ENCODE results near the gene PAEP. TPM values are rescaled to one million over a fixed set of nuclear protein-coding genes. Genes with fewer than 3 reads are reported as not detected.
A peak's percentile ranks its signal among the peaks of the same experiment; 100 is the strongest.
"Not testable (repeated sequence)": the region's sequence is repeated elsewhere in the genome, so short reads cannot be mapped to it uniquely, and the experiment has no call there.

The PAEP gene
- not detected for total RNA-seq

- DNase-seq = no peak
- CTCF ChIA-PET = no interaction called here
- intact Hi-C loops (cut with DNase I, micrococcal nuclease) = no loop called here
- Mint-ChIP-seq H3K36me3 (ENCODE audit: low read depth) (no peaks in the 10 kb centered on the region), H3K9me3 (ENCODE audit: low read depth) (no peaks in the 10 kb centered on the region), H3K4me3 (no peak within 1 kb of the TSS), H3K4me1 (no peaks in the 10 kb centered on the region), H3K27me3 (peaks cover 12% of the 10 kb centered on the region), H3K27ac (no peak within 1 kb of the TSS)
- no peak for ATAC-seq
- POLR2A ChIA-PET = no interaction called here
Observed at GRCh38 chr9:135561391-135562234, at the start of gene PAEP. Gene PAEP, plus strand, starts transcription at chr9:135561756.

GRCh38 chr9:135512241-135512603 is 49.3 kb upstream of the PAEP start:
- Mint-ChIP-seq H3K4me1 (no peaks in the 10 kb centered on the region), H3K27ac (no peak overlapping the region), H3K9me3 (ENCODE audit: low read depth) (peaks cover 9% of the 10 kb centered on the region), H3K27me3 (no peaks in the 10 kb centered on the region), H3K4me3 (no peak overlapping the region), H3K36me3 (ENCODE audit: low read depth) (no peaks in the 10 kb centered on the region)
- ATAC-seq = no peak
- intact Hi-C loops (cut with DNase I, micrococcal nuclease) = no loop called here
- DNase-seq = no peak
- CTCF ChIA-PET = no interaction called here
- POLR2A ChIA-PET = no interaction called here

DNA sequence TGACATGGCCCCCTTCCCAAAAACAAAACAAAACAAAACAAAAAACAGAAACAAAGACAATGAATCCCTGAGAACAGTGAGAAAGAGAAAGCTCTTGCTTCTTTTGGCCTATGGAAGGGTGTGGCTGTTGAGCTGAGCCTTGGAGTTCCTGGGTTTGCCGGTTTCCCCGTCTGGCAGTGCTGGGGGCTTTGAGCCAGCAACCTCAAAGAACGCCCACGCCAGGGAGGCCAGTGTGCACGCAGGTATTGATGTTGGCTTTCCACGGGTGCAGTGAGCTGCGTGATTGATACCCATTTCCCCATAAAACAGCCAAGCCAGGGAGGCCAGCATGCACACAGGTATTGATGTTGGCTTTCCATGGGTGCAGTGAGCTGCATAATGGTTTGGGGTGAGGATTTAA is 48.7 kb upstream of the PAEP start:
- intact Hi-C loops (cut with DNase I, micrococcal nuclease) = no loop called here
- Mint-ChIP-seq H3K27me3 (peaks cover 3% of the 10 kb centered on the region), H3K4me1 (no peaks in the 10 kb centered on the region), H3K9me3 (ENCODE audit: low read depth) (peaks cover 9% of the 10 kb centered on the region), H3K36me3 (ENCODE audit: low read depth) (no peaks in the 10 kb centered on the region), H3K4me3 (no peak overlapping the region), H3K27ac (no peak overlapping the region)
- ChIA-PET CTCF (interaction anchor here (0.6 kb wide), 1 partner anchor 273 kb away, joined by 3 read pairs; no protein-coding TSS in a partner anchor), POLR2A (no interaction called here)
- ATAC-seq = no peak
- DNase-seq = no peak

DNA sequence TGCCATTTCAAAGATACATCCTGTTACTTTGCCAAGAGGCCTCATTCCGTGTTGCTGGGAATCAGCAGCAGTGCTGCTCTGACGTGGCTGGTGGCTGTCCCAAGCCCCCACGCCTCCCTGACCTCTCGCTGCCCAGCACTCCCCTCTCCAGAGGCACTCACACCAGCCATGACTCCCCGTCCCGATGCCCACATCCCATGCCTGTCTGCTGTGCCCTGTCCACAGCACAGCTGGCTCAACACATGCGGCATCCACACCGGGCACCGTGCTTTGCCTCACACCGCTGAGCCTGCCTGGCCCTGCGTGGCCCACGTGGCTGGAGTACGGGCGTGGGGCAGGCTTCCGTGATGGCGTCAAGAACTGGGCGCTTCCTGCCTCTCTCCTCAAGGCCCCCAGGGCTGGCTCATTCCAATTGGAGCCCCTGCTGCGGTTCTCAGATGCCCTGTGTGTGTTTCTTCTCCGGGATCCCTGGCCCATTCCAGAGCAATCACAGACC is 48.2 kb upstream of the PAEP start:
- no peak for DNase-seq
- H3K27ac Mint-ChIP-seq = no peak overlapping the region
- H3K36me3 Mint-ChIP-seq (ENCODE audit: low read depth) = no peaks in the 10 kb centered on the region
- H3K4me3 Mint-ChIP-seq = no peak overlapping the region
- intact Hi-C loops (cut with DNase I, micrococcal nuclease) = no loop called here
- CTCF ChIA-PET = interaction anchor here (0.6 kb wide), 1 partner anchor 273 kb away, joined by 3 read pairs; no protein-coding TSS in a partner anchor
- peaks cover 3% of the 10 kb centered on the region for H3K27me3 Mint-ChIP-seq
- H3K4me1 Mint-ChIP-seq = no peaks in the 10 kb centered on the region
- no peak for ATAC-seq
- POLR2A ChIA-PET = no interaction called here
- peaks cover 9% of the 10 kb centered on the region for H3K9me3 Mint-ChIP-seq (ENCODE audit: low read depth)

GRCh38 chr9:135513906-135514305 is 47.6 kb upstream of the PAEP start:
- H3K4me1 Mint-ChIP-seq; H3K27ac Mint-ChIP-seq; H3K4me3 Mint-ChIP-seq; intact Hi-C loops (cut with DNase I, micrococcal nuclease); ATAC-seq; CTCF ChIA-PET; POLR2A ChIA-PET; DNase-seq; H3K36me3 Mint-ChIP-seq (ENCODE audit: low read depth); H3K9me3 Mint-ChIP-seq (ENCODE audit: low read depth); H3K27me3 Mint-ChIP-seq: not testable (repeated sequence)

DNA sequence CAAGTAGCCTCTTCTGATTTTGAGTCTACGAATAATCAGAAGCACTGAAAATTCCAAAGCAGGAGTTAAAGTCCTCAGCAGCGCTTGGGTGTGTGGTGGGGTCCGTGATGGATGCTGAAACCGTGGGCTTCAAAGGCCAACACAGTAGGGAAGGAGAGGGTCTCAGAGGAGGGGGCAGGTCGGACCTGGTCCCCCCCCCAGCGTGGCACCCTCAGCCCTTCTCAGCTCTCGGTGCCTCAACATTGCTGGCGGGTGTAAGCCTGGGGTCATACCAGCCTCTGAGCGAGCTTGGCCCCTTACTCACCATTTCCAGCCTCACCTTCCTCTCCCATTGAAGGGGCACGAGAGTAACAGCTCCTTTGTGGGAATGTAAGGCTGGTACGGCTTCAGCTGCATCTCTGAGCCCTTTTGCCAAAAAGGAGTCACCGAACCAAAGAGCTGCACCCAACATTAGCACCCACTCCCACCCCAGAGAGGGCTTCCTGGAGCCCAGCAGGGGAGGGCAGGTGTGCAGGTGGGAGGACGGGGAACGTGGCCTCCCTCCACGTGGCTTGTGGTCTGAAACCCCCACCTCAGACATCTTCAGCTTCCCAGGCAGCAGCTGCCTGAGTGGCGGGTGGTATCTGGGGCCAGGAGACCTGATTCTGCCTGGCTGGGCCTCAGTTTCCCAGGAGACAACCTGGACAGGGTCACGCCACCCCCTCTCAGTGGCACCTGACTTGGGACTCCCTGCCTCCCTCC is 47.0 kb upstream of the PAEP start:
- Mint-ChIP-seq H3K27me3 (peaks cover 3% of the 10 kb centered on the region), H3K9me3 (ENCODE audit: low read depth) (peaks cover 1% of the 10 kb centered on the region)
- CTCF ChIA-PET = no interaction called here

DNA sequence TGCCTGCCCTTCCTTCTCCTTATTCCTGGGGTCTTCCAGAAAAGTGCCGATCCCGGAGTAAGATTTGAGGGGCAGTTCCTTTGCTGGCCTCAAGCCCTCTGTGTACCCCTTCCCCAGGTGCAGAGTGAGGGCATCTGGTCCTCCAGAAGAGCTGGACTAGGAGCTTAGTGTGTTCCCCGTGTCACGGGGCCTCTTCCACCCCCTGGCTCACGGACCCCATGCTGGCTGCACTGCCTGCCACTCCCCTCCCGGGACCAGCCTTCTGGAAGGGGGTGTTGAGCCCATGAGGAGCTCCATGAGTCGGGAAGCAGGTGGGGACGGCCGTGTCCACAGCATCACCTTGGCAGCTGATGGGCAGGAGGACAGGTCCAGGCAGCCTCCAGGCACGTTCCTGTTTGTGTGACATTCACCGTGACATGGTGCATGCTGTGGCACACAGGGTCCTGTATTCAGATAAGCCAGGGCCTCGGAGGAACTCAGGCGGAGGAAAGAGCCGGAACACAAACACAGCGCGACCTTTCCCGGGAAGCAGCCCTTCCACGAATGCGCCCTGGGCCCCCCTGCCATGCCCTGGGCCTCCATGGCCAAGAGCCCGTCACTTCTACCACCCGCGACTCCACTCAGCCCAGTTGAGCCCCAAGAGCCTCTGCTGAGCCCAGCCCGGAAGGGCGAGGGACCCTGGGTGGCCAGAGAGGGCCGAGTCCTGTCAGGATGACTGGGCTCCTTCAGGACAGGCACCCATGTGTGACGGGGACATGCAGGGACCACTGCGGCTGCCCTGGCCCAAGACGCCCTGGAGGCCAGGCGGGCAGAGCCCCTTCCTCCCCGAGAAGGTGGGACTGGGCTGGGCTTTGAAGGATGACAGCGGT is 46.2 kb upstream of the PAEP start:
- Mint-ChIP-seq H3K4me1 (no peaks in the 10 kb centered on the region), H3K27ac (no peak overlapping the region), H3K27me3 (peaks cover 4% of the 10 kb centered on the region), H3K36me3 (ENCODE audit: low read depth) (no peaks in the 10 kb centered on the region), H3K4me3 (no peak overlapping the region), H3K9me3 (ENCODE audit: low read depth) (no peaks in the 10 kb centered on the region)
- intact Hi-C loops (cut with DNase I, micrococcal nuclease) = no loop called here
- ChIA-PET POLR2A (no interaction called here), CTCF (no interaction called here)
- ATAC-seq (no peak), DNase-seq (no peak)

More for the DNA sequence above, 47.0 kb upstream of the PAEP start:
- intact Hi-C loops (cut with DNase I, micrococcal nuclease) = no loop called here
- ATAC-seq (no peak), DNase-seq (no peak)
- no peaks in the 10 kb centered on the region for H3K36me3 Mint-ChIP-seq (ENCODE audit: low read depth)
- no peaks in the 10 kb centered on the region for H3K4me1 Mint-ChIP-seq
- no peak overlapping the region for H3K27ac Mint-ChIP-seq
- no peak overlapping the region for H3K4me3 Mint-ChIP-seq
- POLR2A ChIA-PET = no interaction called here

GRCh38 chr9:135516132-135516860 is 45.3 kb upstream of the PAEP start:
- H3K4me3 Mint-ChIP-seq = no peak overlapping the region
- no peaks in the 10 kb centered on the region for H3K4me1 Mint-ChIP-seq
- ATAC-seq = peak; percentile 60
- peak; percentile 39 for DNase-seq
- H3K27me3 Mint-ChIP-seq = peaks cover 4% of the 10 kb centered on the region
- peak overlapping the region; percentile 19 for H3K27ac Mint-ChIP-seq
- CTCF ChIA-PET = no interaction called here
- H3K36me3 Mint-ChIP-seq (ENCODE audit: low read depth) = no peaks in the 10 kb centered on the region
- POLR2A ChIA-PET = no interaction called here
- H3K9me3 Mint-ChIP-seq (ENCODE audit: low read depth) = no peaks in the 10 kb centered on the region
- intact Hi-C loops (cut with DNase I, micrococcal nuclease) = no loop called here

GRCh38 chr9:135517407-135517822 is 44.1 kb upstream of the PAEP start:
- Mint-ChIP-seq H3K4me1 (no peaks in the 10 kb centered on the region), H3K4me3 (no peak overlapping the region), H3K9me3 (ENCODE audit: low read depth) (no peaks in the 10 kb centered on the region), H3K36me3 (ENCODE audit: low read depth) (no peaks in the 10 kb centered on the region), H3K27me3 (peaks cover 4% of the 10 kb centered on the region), H3K27ac (no peak overlapping the region)
- ChIA-PET CTCF (interaction anchor here (1.1 kb wide), 1 partner anchor 12 kb away, joined by 5 read pairs; no protein-coding TSS in a partner anchor), POLR2A (no interaction called here)
- no peak for DNase-seq
- ATAC-seq = no peak
- intact Hi-C loops (cut with DNase I, micrococcal nuclease) = no loop called here

GRCh38 chr9:135519179-135519971 is 42.2 kb upstream of the PAEP start:
- H3K9me3 Mint-ChIP-seq (ENCODE audit: low read depth) = no peaks in the 10 kb centered on the region
- ChIA-PET POLR2A (no interaction called here), CTCF (no interaction called here)
- ATAC-seq (no peak), DNase-seq (no peak)
- H3K27me3 Mint-ChIP-seq = peaks cover 4% of the 10 kb centered on the region
- intact Hi-C loops (cut with DNase I, micrococcal nuclease) = no loop called here
- H3K4me1 Mint-ChIP-seq = no peaks in the 10 kb centered on the region
- H3K36me3 Mint-ChIP-seq (ENCODE audit: low read depth) = no peaks in the 10 kb centered on the region
- no peak overlapping the region for H3K4me3 Mint-ChIP-seq
- no peak overlapping the region for H3K27ac Mint-ChIP-seq

All from activated CD4-positive, alpha-beta T cell treated with anti-CD3 and anti-CD28 coated beads for 36 hours (primary cell).